AG04450 (cell line): Measurements from ENCODE around the gene SLC16A5. TPM values are rescaled to one million over a fixed set of nuclear protein-coding genes. Genes with fewer than 3 reads are reported as not detected.
"Not testable (repeated sequence)": the region's sequence is repeated elsewhere in the genome, so short reads cannot be mapped to it uniquely, and the experiment has no call there.

Experiments used
- CTCF ChIA-PET: fragments of 300-600, 350-600 bp; formaldehyde crosslinking; extraction: SDS; loops from one replicate; lab custom pipeline; 2022; ENCODE audit warnings: antibody characterized with exemption, inconsistent platforms; lab: Charles Lee
- POLR2A ChIA-PET: fragments of 350-600 bp; formaldehyde crosslinking; extraction: SDS; loops from one replicate; lab custom pipeline; 2021; ENCODE audit warnings: antibody characterized with exemption, inconsistent platforms; lab: Yijun Ruan, JAX
- DNase-seq: peaks from one replicate; pipeline ENCODE4 v3.0.0-alpha.2; 2011; ENCODE audit warnings: low read depth, low spot score
- H3K27ac ChIP-seq: one replicate; pipeline ENCODE4 v1.5.1; 2012; ENCODE audit warnings: low read depth, low read length, control low read depth
- H3K27me3 ChIP-seq: one replicate; pipeline ENCODE4 v1.6.0; 2012; ENCODE audit warnings: low read length; ENCODE audit not compliant: control insufficient read depth, insufficient read depth
- H3K4me3 ChIP-seq: 2 replicates; pipeline ENCODE4 v1.5.1; 2011; ENCODE audit warnings: mild to moderate bottlenecking, low read depth, low read length, control low read depth
- H3K9me3 ChIP-seq: 2 replicates; pipeline ENCODE4 v1.5.1; 2012; ENCODE audit warnings: low read length; ENCODE audit not compliant: control insufficient read depth, insufficient read depth
- polyA plus RNA-seq: library from polyadenylated mRNA; depleted of rRNA; stranded (reverse); fragments of >200 nt; gene quantifications from 2 replicates; pipeline ENCODE4 v1.2.3, GENCODE V29; 2011
- TF ChIP-seq, protein P1 (sequence below): IDR thresholded peaks from 2 replicates; pipeline ENCODE4 v1.5.1; 2011; ENCODE audit warnings: low read depth, low read length, control low read depth, inconsistent platforms

SLC16A5 gene
- polyA plus RNA-seq, 1 experiment: 2.9 TPM

DNA sequence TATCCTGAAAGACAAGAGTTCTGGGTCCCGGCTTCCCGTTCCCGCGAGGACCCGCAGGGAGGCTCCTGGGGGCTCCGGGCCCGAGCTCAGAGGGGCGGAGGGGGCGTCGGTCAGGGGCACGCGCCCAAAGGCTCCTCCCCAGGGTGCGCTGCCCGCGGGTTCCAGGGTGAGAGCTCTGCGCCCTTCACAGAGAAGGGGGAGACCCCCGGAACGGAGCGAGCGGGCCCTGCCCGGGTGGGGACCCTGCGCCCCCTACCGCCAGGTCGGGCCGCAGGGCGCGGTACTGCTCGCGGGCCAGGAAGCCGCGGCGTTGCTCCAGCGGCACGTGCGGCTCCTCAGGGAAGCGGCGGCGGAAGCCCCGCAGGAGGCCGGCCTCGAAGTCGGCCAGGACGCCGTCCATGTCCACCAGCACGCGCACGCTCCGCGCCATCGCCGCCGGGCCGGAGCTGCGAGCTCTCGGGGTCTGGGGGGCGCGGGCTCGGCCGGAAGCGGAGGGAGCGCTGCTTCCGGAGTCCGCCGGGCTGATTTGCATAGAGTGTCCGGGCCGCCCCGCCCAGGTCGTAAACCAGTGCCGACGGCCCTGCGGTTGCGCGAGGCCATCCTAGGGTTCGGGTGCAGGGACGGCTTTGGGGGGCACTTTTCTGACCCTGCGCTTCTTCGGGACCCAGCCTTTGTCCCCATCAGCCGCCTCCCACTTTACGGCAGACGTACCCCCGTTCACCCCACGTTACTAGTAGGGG lies 43.7 kb downstream of the SLC16A5 start, which contains the start of gene NT5C:
Gene NT5C, minus strand, starts transcription at position 465 of the 740 bp plus-strand sequence. Its CDS starts 35 bp downstream, at position 430.
- ChIA-PET CTCF (interaction anchor here (0.6 to 5.2 kb wide), 22 partner anchors 8 to 174 kb away, joined by 3 to 67 read pairs (median 4); partner anchors contain the start of gene JPT1), POLR2A (interaction anchor here (0.6 to 2.2 kb wide), 8 partner anchors 14 to 119 kb away, joined by 3 to 12 read pairs (median 4); partner anchors contain the start of genes ARMC7, JPT1 and MRPL58)
- no peaks in the 10 kb centered on the region; the same call in 1 of the 2 replicates for H3K9me3 ChIP-seq
- peak within 1 kb of the TSS; percentile 87 for H3K27ac ChIP-seq
- TF ChIP-seq, protein P1, sequence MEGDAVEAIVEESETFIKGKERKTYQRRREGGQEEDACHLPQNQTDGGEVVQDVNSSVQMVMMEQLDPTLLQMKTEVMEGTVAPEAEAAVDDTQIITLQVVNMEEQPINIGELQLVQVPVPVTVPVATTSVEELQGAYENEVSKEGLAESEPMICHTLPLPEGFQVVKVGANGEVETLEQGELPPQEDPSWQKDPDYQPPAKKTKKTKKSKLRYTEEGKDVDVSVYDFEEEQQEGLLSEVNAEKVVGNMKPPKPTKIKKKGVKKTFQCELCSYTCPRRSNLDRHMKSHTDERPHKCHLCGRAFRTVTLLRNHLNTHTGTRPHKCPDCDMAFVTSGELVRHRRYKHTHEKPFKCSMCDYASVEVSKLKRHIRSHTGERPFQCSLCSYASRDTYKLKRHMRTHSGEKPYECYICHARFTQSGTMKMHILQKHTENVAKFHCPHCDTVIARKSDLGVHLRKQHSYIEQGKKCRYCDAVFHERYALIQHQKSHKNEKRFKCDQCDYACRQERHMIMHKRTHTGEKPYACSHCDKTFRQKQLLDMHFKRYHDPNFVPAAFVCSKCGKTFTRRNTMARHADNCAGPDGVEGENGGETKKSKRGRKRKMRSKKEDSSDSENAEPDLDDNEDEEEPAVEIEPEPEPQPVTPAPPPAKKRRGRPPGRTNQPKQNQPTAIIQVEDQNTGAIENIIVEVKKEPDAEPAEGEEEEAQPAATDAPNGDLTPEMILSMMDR: peak; percentile 62
- peak; percentile 33 for DNase-seq
- no peaks in the 10 kb centered on the region for H3K27me3 ChIP-seq
- H3K4me3 ChIP-seq: peak within 1 kb of the TSS; percentile 75

DNA sequence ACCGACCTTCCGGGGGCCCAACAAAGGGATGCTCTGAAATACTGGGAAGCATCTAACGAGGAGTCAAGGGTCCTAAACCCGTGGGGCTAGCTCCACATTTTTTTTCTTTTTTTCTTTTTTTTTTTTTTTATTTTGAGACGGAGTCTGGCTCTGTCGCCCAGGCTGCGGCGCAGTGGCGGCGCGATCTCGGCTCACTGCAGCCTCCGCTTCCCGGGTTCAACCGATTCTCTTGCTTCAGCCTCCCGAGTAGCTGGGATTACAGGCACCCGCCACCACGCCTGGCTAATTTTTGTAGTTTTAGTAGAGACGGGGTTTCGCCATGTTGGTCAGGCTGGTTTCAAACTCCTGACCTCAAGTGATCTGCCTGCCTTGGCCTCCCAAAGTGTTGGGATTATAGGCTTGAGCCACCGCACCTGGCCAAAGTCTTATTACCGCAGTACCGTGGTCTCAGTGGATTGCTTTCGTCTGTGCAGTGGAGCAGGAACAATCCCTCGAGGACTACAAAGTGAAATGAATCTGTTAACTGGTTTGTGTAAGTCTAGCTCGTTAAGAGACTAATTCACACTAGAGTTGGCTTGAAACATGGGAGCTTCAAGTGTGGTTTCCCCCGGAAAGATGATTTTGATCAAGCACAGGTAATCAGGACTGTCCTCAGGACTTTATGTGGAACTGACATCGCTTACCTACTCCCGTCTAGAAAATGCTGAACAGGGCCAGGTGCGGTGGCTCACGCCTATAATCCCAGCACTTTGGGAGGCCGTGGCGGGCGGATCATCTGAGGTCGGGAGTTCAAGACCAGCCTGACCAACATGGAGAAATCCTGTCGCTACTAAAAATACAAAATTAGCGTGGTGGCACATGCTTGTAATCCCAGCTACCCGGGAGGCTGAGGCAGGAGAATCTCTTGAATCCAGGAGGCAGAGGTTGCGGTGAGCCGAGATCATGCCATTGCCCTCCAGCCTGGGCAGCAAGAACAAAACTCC lies 44.6 kb downstream of the SLC16A5 start:
- POLR2A ChIA-PET: interaction anchor here (0.6 to 2.2 kb wide), 7 partner anchors 18 to 120 kb away, joined by 3 to 12 read pairs (median 4); partner anchors contain the start of genes ARMC7, JPT1 and MRPL58
- CTCF ChIA-PET: interaction anchor here (0.6 to 5.2 kb wide), 14 partner anchors 9 to 175 kb away, joined by 3 to 67 read pairs (median 4); partner anchors contain the start of gene JPT1
- not testable (repeated sequence) for H3K27me3 ChIP-seq, DNase-seq, H3K9me3 ChIP-seq
- Histone ChIP-seq H3K4me3 (peak overlapping the region; percentile 75), H3K27ac (peak overlapping the region; percentile 87)

DNA sequence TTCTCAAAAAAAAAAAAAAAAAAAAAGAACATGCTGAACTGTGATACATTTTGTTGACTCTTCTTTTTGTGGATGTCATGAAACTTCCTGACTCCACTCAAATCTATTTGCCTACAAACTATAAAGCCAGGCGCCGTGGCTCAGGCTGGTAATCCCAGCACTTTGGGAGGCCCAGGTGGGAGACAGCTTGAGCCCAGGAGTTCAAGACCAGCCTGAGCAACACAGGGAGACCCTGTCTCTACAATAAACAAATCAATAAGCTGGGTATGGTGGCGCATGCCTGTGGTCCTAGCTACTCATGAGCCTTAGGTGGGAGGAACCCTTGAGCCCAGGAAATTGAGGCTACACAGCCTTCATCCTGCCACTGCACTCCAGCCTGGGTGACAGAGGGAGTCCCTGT lies 45.2 kb downstream of the SLC16A5 start:
- Histone ChIP-seq H3K27ac (no peak overlapping the region), H3K9me3 (no peaks in the 10 kb centered on the region; the same call in 1 of the 2 replicates), H3K27me3 (no peaks in the 10 kb centered on the region), H3K4me3 (no peak overlapping the region)
- ChIA-PET POLR2A (no interaction called here), CTCF (interaction anchor here (1.5 to 5.2 kb wide), 2 partner anchors 17 to 73 kb away, joined by 4 to 67 read pairs; no protein-coding TSS in a partner anchor)
- TF ChIP-seq, protein P1: no peak
- DNase-seq: no peak

GRCh38 chr17:75133607-75134347 lies 46.0 kb downstream of the SLC16A5 start:
- DNase-seq, H3K27me3 ChIP-seq, H3K9me3 ChIP-seq, H3K4me3 ChIP-seq, H3K27ac ChIP-seq: not testable (repeated sequence)
- ChIA-PET CTCF (interaction anchor here (0.7 to 5.2 kb wide), 3 partner anchors 18 to 74 kb away, joined by 4 to 67 read pairs (median 4); no protein-coding TSS in a partner anchor), POLR2A (interaction anchor here (0.6 kb wide), 1 partner anchor 281 kb away, joined by 7 read pairs; no protein-coding TSS in a partner anchor)

DNA sequence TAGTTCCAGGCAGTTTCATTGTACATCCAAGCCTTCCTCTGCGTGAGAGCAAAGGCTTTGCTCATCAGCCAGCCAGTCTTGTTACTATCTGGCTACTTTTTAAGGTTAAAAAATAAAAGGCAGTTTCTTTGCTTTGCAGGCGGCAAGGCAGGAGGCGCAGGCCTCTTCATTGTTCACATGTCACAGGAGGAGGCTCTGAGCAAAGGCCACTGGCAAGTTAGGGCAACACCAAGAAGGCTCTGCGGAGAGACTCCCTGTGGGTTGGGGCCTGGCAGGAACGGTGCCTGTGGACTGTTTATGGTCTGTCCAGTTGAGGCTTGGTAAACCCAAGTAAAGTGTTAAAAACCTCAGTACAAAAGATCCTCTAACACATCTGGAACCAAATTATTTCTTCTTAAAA lies 47.7 kb downstream of the SLC16A5 start:
- no peaks in the 10 kb centered on the region for H3K27me3 ChIP-seq
- TF ChIP-seq, protein P1: no peak
- H3K9me3 ChIP-seq: no peaks in the 10 kb centered on the region; the same call in 1 of the 2 replicates
- DNase-seq: no peak
- POLR2A ChIA-PET: no interaction called here
- H3K27ac ChIP-seq: no peak overlapping the region
- H3K4me3 ChIP-seq: no peak overlapping the region
- CTCF ChIA-PET: interaction anchor here (0.6 kb wide), 1 partner anchor 39 kb away, joined by 4 read pairs; no protein-coding TSS in a partner anchor
